Cardiac ventricle fibroblast (primary cell): ENCODE measurements around the gene KHDRBS2. TPM values are rescaled to one million over a fixed set of nuclear protein-coding genes. Genes with fewer than 3 reads are reported as not detected.

Source experiments
- total RNA-seq: library from RNA; depleted of rRNA; stranded (reverse); fragments of >200 nt; gene quantifications from 2 replicates; pipeline ENCODE4 v1.2.3, GENCODE V29; 2015

Gene KHDRBS2
- not detected in 2 replicates for total RNA-seq

DNA sequence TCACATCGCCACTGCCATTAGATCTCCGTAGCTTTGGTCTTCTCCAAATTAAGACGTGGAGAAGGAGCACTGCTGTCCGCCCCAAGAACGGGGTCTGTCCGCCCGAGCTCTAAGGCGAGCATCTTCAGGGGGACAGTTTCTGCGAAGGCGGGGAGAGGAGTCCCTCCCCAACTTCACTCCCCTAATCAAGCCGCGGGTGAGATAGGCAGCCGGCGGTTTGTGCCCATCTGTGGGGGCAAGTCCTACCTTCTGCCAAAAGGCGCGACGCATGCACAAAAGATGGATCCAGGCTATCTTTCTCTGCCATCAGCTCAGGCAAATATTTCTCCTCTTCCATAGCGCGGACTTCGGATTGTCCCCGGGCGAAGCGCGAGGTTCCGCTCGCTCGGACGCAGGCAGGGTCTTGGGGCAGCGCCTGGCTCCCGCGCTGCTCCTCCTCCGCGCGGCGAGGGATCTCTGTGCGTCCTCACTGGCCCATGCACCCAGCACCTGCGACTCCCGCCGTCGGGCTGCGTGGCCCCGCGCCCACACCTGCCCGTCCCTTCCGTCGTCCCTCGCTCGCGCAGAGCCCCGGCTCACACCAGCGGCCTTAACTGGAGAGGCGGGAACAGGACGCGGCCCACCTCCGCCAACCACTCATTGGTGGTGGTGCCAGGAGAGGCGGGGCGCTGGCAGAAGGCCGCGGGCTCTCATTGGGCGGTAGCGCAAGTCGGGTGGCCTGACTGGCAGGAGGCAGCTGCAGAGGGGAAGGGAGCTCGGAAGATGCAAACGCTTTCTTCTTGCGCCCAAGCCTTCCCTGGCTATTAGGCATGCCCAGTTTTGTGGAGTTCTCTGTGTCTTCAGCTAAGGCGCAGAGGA is at the start of gene KHDRBS2:
Gene KHDRBS2, minus strand, starts transcription at position 614 of the 858 bp plus-strand sequence.

